ENCODE measurements around the gene POLG.
A peak's percentile ranks its signal among the peaks of the same experiment; 100 is the strongest.

POLG gene

GRCh38 chr15:89326316-89326715, 8.3 kb downstream of the POLG start:
- DNase-seq (ENCODE audit: low read depth) = no peak

- DNase-seq (ENCODE audit: low read depth) = no peak
Observed at GRCh38 chr15:89325039-89325803, 9.4 kb downstream of the POLG start.

- DNase-seq (ENCODE audit: low read depth) = no peak
Observed at GRCh38 chr15:89323825-89324224, 10.8 kb downstream of the POLG start.

- DNase-seq (ENCODE audit: low read depth) = no peak
Observed at GRCh38 chr15:89322822-89323221, 11.8 kb downstream of the POLG start.

GRCh38 chr15:89321521-89322410, 12.9 kb downstream of the POLG start:
- no peak for DNase-seq (ENCODE audit: low read depth)

- no peak for DNase-seq (ENCODE audit: low read depth)
Observed at GRCh38 chr15:89320200-89320599, 14.4 kb downstream of the POLG start.

- no peak for DNase-seq (ENCODE audit: low read depth)
Observed at GRCh38 chr15:89319678-89320077, 14.9 kb downstream of the POLG start.

- no peak for DNase-seq (ENCODE audit: low read depth)
Observed at GRCh38 chr15:89317186-89317720, 17.4 kb downstream of the POLG start.

- no peak for DNase-seq (ENCODE audit: low read depth)
Observed at GRCh38 chr15:89316504-89316903, 18.1 kb downstream of the POLG start.

GRCh38 chr15:89315375-89315929, 19.2 kb downstream of the POLG start:
- no peak for DNase-seq (ENCODE audit: low read depth)

- no peak for DNase-seq (ENCODE audit: low read depth)
Observed at GRCh38 chr15:89309993-89310392, 24.6 kb downstream of the POLG start.

- DNase-seq (ENCODE audit: low read depth) = no peak
Observed at GRCh38 chr15:89308236-89308635, 26.4 kb downstream of the POLG start.

GRCh38 chr15:89307791-89308190, 26.8 kb downstream of the POLG start:
- DNase-seq (ENCODE audit: low read depth) = peak; percentile 12

- peak; percentile 20 for DNase-seq (ENCODE audit: low read depth)
Observed at GRCh38 chr15:89307046-89307587, 27.5 kb downstream of the POLG start.

GRCh38 chr15:89305395-89305794, 29.2 kb downstream of the POLG start:
- DNase-seq (ENCODE audit: low read depth) = no peak

GRCh38 chr15:89303986-89304385, 30.6 kb downstream of the POLG start:
- no peak for DNase-seq (ENCODE audit: low read depth)

- DNase-seq (ENCODE audit: low read depth) = no peak
Observed at GRCh38 chr15:89301304-89302089, 33.1 kb downstream of the POLG start.

GRCh38 chr15:89299896-89300295, 34.7 kb downstream of the POLG start:
- DNase-seq (ENCODE audit: low read depth) = peak; percentile 33

GRCh38 chr15:89293012-89293411, 41.6 kb downstream of the POLG start:
- DNase-seq (ENCODE audit: low read depth) = no peak

GRCh38 chr15:89291934-89292438, 42.6 kb downstream of the POLG start:
- no peak for DNase-seq (ENCODE audit: low read depth)

- no peak for DNase-seq (ENCODE audit: low read depth)
Observed at GRCh38 chr15:89283201-89283600, 51.4 kb downstream of the POLG start.

All from stromal cell of bone marrow (primary cell).